HuH-7 (cell line): ENCODE measurements around the gene HOGA1.

Experiments
- DNase-seq: peaks from one replicate; pipeline ENCODE4 v3.0.0; 2011; ENCODE audit warnings: low spot score

HOGA1 gene

GRCh38 chr10:97584060-97584797 is at the start of gene HOGA1:
TSS of gene HOGA1 (plus strand) at chr10:97584389. CDS start at chr10:97584704, 315 bp downstream.
- peak; percentile 46 for DNase-seq

- peak; percentile 65 for DNase-seq
These were observed 49.3 kb upstream of the HOGA1 start for GRCh38 chr10:97534746-97535367.

GRCh38 chr10:97537186-97537869 is 46.9 kb upstream of the HOGA1 start:
- no peak for DNase-seq

GRCh38 chr10:97538411-97538810 is 45.8 kb upstream of the HOGA1 start:
- DNase-seq = no peak

GRCh38 chr10:97538839-97539238 is 45.4 kb upstream of the HOGA1 start:
- DNase-seq = no peak

GRCh38 chr10:97539523-97540200 is 44.5 kb upstream of the HOGA1 start:
- DNase-seq = no peak

GRCh38 chr10:97540669-97541500 is 43.3 kb upstream of the HOGA1 start:
- DNase-seq = no peak

- DNase-seq = no peak
These were observed 41.8 kb upstream of the HOGA1 start for GRCh38 chr10:97542169-97543024.

- DNase-seq = no peak
These were observed 41.1 kb upstream of the HOGA1 start for GRCh38 chr10:97543025-97543546.

GRCh38 chr10:97546456-97547270 is 37.5 kb upstream of the HOGA1 start:
- no peak for DNase-seq

GRCh38 chr10:97547271-97547600 is 37.0 kb upstream of the HOGA1 start:
- DNase-seq = no peak

- no peak for DNase-seq
These were observed 36.2 kb upstream of the HOGA1 start for GRCh38 chr10:97547962-97548361.

GRCh38 chr10:97548828-97549455 is 35.2 kb upstream of the HOGA1 start:
- no peak for DNase-seq

- no peak for DNase-seq
These were observed 34.4 kb upstream of the HOGA1 start for GRCh38 chr10:97549587-97550322.

GRCh38 chr10:97550336-97551149 is 33.6 kb upstream of the HOGA1 start:
- DNase-seq = no peak

- no peak for DNase-seq
These were observed 32.9 kb upstream of the HOGA1 start for GRCh38 chr10:97551271-97551670.

GRCh38 chr10:97553575-97554031 is 30.6 kb upstream of the HOGA1 start:
- DNase-seq = peak; percentile 76
